Measurements from ENCODE around the gene PAK4.

DNA sequence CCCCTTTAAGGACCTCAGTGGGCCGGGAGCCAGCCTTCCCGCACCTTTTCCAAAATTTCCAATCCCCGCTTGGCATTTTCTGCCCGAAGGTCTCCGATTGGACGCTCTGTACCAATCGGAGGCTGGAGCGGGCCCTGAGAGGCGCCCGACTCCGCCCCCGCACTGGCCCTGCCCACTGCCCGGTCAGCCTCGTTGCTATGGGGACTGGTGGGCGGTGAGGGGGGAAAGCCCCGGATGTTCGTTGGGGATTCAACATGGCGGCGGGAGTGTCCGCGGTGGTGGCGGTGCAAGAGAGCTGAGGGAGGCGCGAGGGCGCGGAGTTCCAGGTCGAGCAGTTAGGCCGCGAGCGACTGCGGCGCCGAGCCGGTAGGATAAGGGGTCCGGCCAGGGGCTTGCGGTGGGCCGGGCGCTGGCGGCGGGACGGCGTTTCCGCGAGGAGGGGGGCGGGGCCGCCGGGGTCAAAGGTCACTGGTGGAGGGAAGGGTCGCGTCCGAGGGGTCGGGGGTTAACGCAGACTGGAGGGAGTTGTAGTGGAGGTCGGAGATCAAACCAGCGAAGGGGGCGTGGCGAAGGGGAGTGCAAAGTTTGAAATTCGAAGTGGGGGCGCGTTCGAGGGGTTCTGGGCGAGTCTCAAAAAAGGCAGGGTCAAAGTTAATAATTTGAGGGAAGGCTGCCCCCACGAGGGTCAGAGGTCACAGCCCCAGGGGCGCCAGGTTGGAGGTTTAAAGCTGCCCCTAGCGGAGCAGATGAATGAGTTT lies at the start of gene PAK4:
- TF ChIP-seq POLR2A (IDR thresholded peaks at IDR 0.05; ENCODE audit: low read length) = peak; percentile 55
- TF ChIP-seq GATA1 (IDR thresholded peaks at IDR 0.05; ENCODE audit: low read depth, low read length) = no peak
